Tibial artery (tissue), 4 donors: Measurements from ENCODE around the gene TLL1.

ENCODE experiments used
- DNase-seq, 2 donors: peaks; one replicate each; pipeline ENCODE4 v3.0.0-alpha.2; 2019
- H3K27ac ChIP-seq, 2 donors: fragments of 200-600 bp; sonication (generic) in 1 of 2; 1 replicate in 1 of 2; 2 replicates in 1 of 2; pipeline ENCODE4 v1.5.1; 2018 to 2019; ENCODE audit warnings: mild to moderate bottlenecking in 1 of 2
- H3K27me3 ChIP-seq, 2 donors: fragments of 200-600 bp; sonication (generic) in 1 of 2; one replicate each; pipeline versions ENCODE4 v1.5.1 to v1.6.0; 2016 to 2019
- H3K36me3 ChIP-seq, 3 donors: fragments of 200-600 bp; sonication (generic) in 2 of 3; one replicate each; pipeline ENCODE4 v1.5.1; 2016 to 2019; ENCODE audit warnings: mild to moderate bottlenecking in 2 of 3
- H3K4me1 ChIP-seq, 4 donors: fragments of 200-600 bp; sonication (generic) in 2 of 4; 1 replicate in 3 of 4; 2 replicates in 1 of 4; pipeline ENCODE4 v1.5.1; 2016 to 2019
- H3K4me3 ChIP-seq, 2 donors: fragments of 200-600 bp; sonication (generic) in 1 of 2; 1 replicate in 1 of 2; 2 replicates in 1 of 2; pipeline ENCODE4 v1.5.1; 2018 to 2019; ENCODE audit warnings: mild to moderate bottlenecking in 2 of 2
- H3K9me3 ChIP-seq, 3 donors: fragments of 200-600 bp; sonication (generic) in 1 of 3; one replicate each; pipeline ENCODE4 v1.5.1; 2016 to 2019
- CTCF ChIP-seq, 2 experiments: fragments of 200-600 bp in 1 of 2; fragments of 450-650 bp in 1 of 2; IDR thresholded peaks; one replicate each; pipeline ENCODE4 v1.5.1; 2017 to 2019; ENCODE audit warnings: antibody characterized with exemption in 2 of 2, mild to moderate bottlenecking in 1 of 2, moderate library complexity in 1 of 2
- intact Hi-C: fragments of 100-400 bp; cut with DNase I; formaldehyde crosslinking; loops from one replicate; pipeline ENCODE4 v1.15.0; 2023; ENCODE audit warnings: low total_unique reads

Gene TLL1

GRCh38 chr4:165971446-165971845 is 98.4 kb downstream of the TLL1 start:
- TF ChIP-seq CTCF (IDR thresholded peaks at IDR 0.05) = no peak
- peaks cover 0 to 7% (median 0%) of the 10 kb centered on the region in 3 donors for H3K9me3 ChIP-seq
- intact Hi-C loops = no loop called here
- no peak overlapping the region for H3K27ac ChIP-seq
- no peaks in the 10 kb centered on the region for H3K36me3 ChIP-seq
- no peak for DNase-seq
- no peak overlapping the region for H3K4me3 ChIP-seq
- no peaks in the 10 kb centered on the region for H3K27me3 ChIP-seq
- no peaks in the 10 kb centered on the region for H3K4me1 ChIP-seq

DNA sequence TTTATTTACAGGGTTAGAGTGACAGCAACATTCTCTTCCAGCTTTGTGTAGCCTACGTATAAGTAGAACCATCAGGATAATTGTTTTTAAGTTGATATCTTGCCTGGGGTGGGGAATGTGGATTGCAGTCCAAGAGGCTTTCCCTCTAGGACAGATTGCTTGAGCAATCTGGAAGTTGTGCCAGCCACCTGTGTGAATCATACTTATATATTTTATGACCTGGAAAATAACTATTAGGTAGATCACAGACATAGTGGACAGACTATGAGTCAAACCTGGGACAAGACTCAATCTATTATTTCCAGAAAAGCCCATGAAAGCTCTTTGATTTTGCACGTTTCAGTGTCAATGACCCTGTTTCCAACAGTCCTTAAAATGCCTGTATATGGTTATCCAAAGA is 98.9 kb downstream of the TLL1 start:
- H3K4me3 ChIP-seq = no peak overlapping the region
- intact Hi-C loops = no loop called here
- H3K36me3 ChIP-seq = no peaks in the 10 kb centered on the region
- no peak overlapping the region for H3K27ac ChIP-seq
- no peak for DNase-seq
- peaks cover 0 to 2% (median 0%) of the 10 kb centered on the region in 3 donors for H3K9me3 ChIP-seq
- TF ChIP-seq CTCF (IDR thresholded peaks at IDR 0.05) = no peak
- no peaks in the 10 kb centered on the region for H3K4me1 ChIP-seq
- H3K27me3 ChIP-seq = no peaks in the 10 kb centered on the region

- no peak overlapping the region for H3K27ac ChIP-seq
- no peak for DNase-seq
- intact Hi-C loops = no loop called here
- H3K9me3 ChIP-seq = no peaks in the 10 kb centered on the region
- no peaks in the 10 kb centered on the region for H3K27me3 ChIP-seq
- no peaks in the 10 kb centered on the region for H3K36me3 ChIP-seq
- no peak for TF ChIP-seq CTCF (IDR thresholded peaks at IDR 0.05)
- no peak overlapping the region for H3K4me3 ChIP-seq
- no peaks in the 10 kb centered on the region for H3K4me1 ChIP-seq
Observed at GRCh38 chr4:165972747-165973146, 99.7 kb downstream of the TLL1 start.

GRCh38 chr4:165982934-165983333 is 109.9 kb downstream of the TLL1 start:
- no peak for TF ChIP-seq CTCF (IDR thresholded peaks at IDR 0.05)
- no peaks in the 10 kb centered on the region for H3K4me1 ChIP-seq
- H3K4me3 ChIP-seq = no peak overlapping the region
- no peak overlapping the region for H3K27ac ChIP-seq
- intact Hi-C loops = no loop called here
- H3K36me3 ChIP-seq = no peaks in the 10 kb centered on the region
- H3K27me3 ChIP-seq = no peaks in the 10 kb centered on the region
- H3K9me3 ChIP-seq = no peaks in the 10 kb centered on the region
- no peak for DNase-seq

- intact Hi-C loops = no loop called here
- H3K36me3 ChIP-seq = no peaks in the 10 kb centered on the region
Observed at GRCh38 chr4:165986956-165987698, 114.1 kb downstream of the TLL1 start.

More at GRCh38 chr4:165986956-165987698, 114.1 kb downstream of the TLL1 start:
- no peak for DNase-seq
- Histone ChIP-seq H3K4me3 (no peak overlapping the region), H3K27me3 (no peaks in the 10 kb centered on the region), H3K4me1 (peaks cover 0 to 8% (median 0%) of the 10 kb centered on the region in 4 donors), H3K9me3 (no peaks in the 10 kb centered on the region), H3K27ac (no peak overlapping the region)
- no peak for TF ChIP-seq CTCF (IDR thresholded peaks at IDR 0.05)
